OCI-LY3 (cell line): ENCODE data around the gene SFMBT1.

Experiments
- H2AFZ ChIP-seq: fragments of 200-600, 300-600 bp; shearing (Covaris generic); 2 replicates; pipeline ENCODE4 v1.6.0; 2014; ENCODE audit warnings: antibody characterized with exemption, low read depth, low read length
- H3K27ac ChIP-seq: fragments of 200-600, 300-600 bp; sonication (generic); 2 replicates; pipeline ENCODE4 v1.5.1; 2014; ENCODE audit warnings: mild to moderate bottlenecking, low read length, moderate library complexity, mixed read lengths
- H3K27me3 ChIP-seq: fragments of 200-600, 300-600 bp; sonication (generic); 2 replicates; pipeline ENCODE4 v1.6.1; 2014; ENCODE audit warnings: low read depth, low read length, mixed read lengths
- H3K36me3 ChIP-seq: fragments of 200-600, 300-600 bp; sonication (generic); replicated peaks from 2 replicates; pipeline ENCODE3; 2014; ENCODE audit warnings: low read depth, low read length, mixed read lengths
- H3K4me1 ChIP-seq: fragments of 300-600, 200-600 bp; sonication (generic); 2 replicates; pipeline ENCODE4 v1.6.1; 2014; ENCODE audit warnings: low read length, mixed read lengths
- H3K4me2 ChIP-seq: fragments of 200-600, 300-600 bp; sonication (generic); 2 replicates; pipeline ENCODE4 v1.6.1; 2014; ENCODE audit warnings: low read length, mixed read lengths
- H3K4me3 ChIP-seq: fragments of 300-600, 200-600 bp; sonication (generic); 2 replicates; pipeline ENCODE4 v1.5.1; 2014; ENCODE audit warnings: antibody characterized with exemption, mild to moderate bottlenecking, low read length, moderate library complexity
- H3K79me2 ChIP-seq: fragments of 300-600, 200-600 bp; shearing (Covaris generic); 2 replicates; pipeline ENCODE4 v1.6.1; 2014; ENCODE audit warnings: mild to moderate bottlenecking, low read length, mixed read lengths
- H3K9ac ChIP-seq: fragments of 300-600, 200-600 bp; shearing (Covaris generic); 2 replicates; pipeline ENCODE4 v1.6.0; 2014; ENCODE audit warnings: mild to moderate bottlenecking, low read length, moderate library complexity
- H3K9me3 ChIP-seq: fragments of 200-600, 300-600 bp; shearing (Covaris generic); 2 replicates; pipeline ENCODE4 v1.6.1; 2014; ENCODE audit warnings: low read length, mixed read lengths; ENCODE audit not compliant: insufficient read depth
- H4K20me1 ChIP-seq: fragments of 200-600, 300-600 bp; sonication (generic); 2 replicates; pipeline ENCODE4 v1.6.1; 2016; ENCODE audit warnings: low read length, mixed read lengths; ENCODE audit not compliant: insufficient read depth
- EZH2phosphoT487 ChIP-seq: fragments of 200-600 bp; shearing (Covaris generic); IDR thresholded peaks from 2 replicates; pipeline ENCODE4 v1.6.1; 2018; ENCODE audit warnings: antibody characterized with exemption, mixed run types, low read depth
- TF ChIP-seq, protein P1 (sequence below): fragments of 200-600, 300-600 bp; sonication (generic); IDR thresholded peaks from 2 replicates; pipeline ENCODE4 v1.5.1; 2014; ENCODE audit warnings: antibody characterized with exemption, low read length, low read depth

The SFMBT1 gene

DNA sequence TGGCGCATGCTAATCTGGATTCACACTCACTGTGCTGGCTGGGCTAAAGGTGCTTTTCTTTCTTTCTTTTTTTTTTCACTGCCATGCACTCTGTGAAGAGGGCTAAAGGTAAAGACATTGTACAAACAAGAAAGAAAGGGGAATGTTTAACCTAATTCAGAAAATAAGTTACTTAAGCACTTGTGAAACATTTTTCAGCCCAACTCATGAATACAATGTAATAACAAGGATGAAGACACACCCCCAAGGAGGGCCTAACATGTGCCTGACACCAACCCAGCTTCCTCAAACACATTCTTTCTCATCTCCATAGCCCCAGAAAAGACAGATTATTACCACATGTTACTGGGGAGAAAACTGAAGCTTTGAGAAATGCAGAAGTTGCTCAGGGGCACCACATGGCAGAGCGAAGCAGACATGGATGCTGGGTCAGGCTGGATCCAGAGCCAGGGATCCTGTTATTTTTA lies 154.2 kb downstream of the SFMBT1 start:
- H2AFZ ChIP-seq, result no peak overlapping the region
- no peaks in the 10 kb centered on the region for H3K36me3 ChIP-seq
- no peaks in the 10 kb centered on the region for H4K20me1 ChIP-seq
- no peak overlapping the region for H3K4me2 ChIP-seq
- peaks cover 25% of the 10 kb centered on the region for H3K4me1 ChIP-seq
- H3K9me3 ChIP-seq, result no peaks in the 10 kb centered on the region
- peaks cover 4% of the 10 kb centered on the region; the same call in 1 of the 2 replicates for H3K79me2 ChIP-seq
- no peaks in the 10 kb centered on the region for H3K27me3 ChIP-seq
- no peak overlapping the region for H3K4me3 ChIP-seq
- TF ChIP-seq, protein P1, sequence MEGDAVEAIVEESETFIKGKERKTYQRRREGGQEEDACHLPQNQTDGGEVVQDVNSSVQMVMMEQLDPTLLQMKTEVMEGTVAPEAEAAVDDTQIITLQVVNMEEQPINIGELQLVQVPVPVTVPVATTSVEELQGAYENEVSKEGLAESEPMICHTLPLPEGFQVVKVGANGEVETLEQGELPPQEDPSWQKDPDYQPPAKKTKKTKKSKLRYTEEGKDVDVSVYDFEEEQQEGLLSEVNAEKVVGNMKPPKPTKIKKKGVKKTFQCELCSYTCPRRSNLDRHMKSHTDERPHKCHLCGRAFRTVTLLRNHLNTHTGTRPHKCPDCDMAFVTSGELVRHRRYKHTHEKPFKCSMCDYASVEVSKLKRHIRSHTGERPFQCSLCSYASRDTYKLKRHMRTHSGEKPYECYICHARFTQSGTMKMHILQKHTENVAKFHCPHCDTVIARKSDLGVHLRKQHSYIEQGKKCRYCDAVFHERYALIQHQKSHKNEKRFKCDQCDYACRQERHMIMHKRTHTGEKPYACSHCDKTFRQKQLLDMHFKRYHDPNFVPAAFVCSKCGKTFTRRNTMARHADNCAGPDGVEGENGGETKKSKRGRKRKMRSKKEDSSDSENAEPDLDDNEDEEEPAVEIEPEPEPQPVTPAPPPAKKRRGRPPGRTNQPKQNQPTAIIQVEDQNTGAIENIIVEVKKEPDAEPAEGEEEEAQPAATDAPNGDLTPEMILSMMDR, result no peak
- no peak for TF ChIP-seq EZH2phosphoT487
- H3K9ac ChIP-seq, result no peak overlapping the region
- no peak overlapping the region for H3K27ac ChIP-seq

DNA sequence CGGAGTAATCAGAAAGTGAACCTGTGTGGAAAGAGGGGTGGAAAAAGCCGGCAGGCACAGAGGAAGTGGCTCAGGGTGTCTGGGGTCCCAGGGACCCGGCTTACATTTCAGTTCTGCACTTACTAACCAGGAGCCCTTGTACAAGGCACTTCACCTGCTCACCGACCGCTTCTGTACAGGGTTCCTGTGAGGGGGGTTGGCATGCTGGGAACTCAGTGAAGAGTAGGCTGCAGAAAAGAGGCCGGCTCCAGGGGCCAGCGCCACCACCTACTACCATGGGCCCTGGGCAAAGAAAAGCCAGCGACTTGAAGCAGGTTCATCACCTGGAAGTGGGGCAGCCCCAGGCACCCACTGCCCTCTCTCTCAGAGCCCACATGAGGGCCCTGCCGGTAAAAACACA lies 154.7 kb downstream of the SFMBT1 start:
- no peak overlapping the region for H3K27ac ChIP-seq
- H2AFZ ChIP-seq, result no peak overlapping the region
- no peaks in the 10 kb centered on the region for H4K20me1 ChIP-seq
- H3K4me1 ChIP-seq, result peaks cover 21% of the 10 kb centered on the region
- no peak overlapping the region for H3K4me3 ChIP-seq
- H3K9me3 ChIP-seq, result no peaks in the 10 kb centered on the region
- H3K9ac ChIP-seq, result no peak overlapping the region
- H3K27me3 ChIP-seq, result no peaks in the 10 kb centered on the region
- H3K79me2 ChIP-seq, result no peaks in the 10 kb centered on the region
- no peak for TF ChIP-seq EZH2phosphoT487
- TF ChIP-seq, protein P1, result no peak
- H3K36me3 ChIP-seq, result no peaks in the 10 kb centered on the region
- H3K4me2 ChIP-seq, result no peak overlapping the region

- Histone ChIP-seq H2AFZ (no peak overlapping the region), H3K4me1 (peaks cover 18% of the 10 kb centered on the region), H3K27me3 (no peaks in the 10 kb centered on the region), H3K9me3 (no peaks in the 10 kb centered on the region), H3K36me3 (peaks cover 1% of the 10 kb centered on the region), H3K27ac (no peak overlapping the region), H3K9ac (no peak overlapping the region), H3K79me2 (no peaks in the 10 kb centered on the region), H4K20me1 (no peaks in the 10 kb centered on the region), H3K4me3 (no peak overlapping the region), H3K4me2 (no peak overlapping the region)
- no peak for TF ChIP-seq EZH2phosphoT487
- TF ChIP-seq, protein P1, result no peak
Observed at GRCh38 chr3:52890735-52891134, 155.1 kb downstream of the SFMBT1 start.

GRCh38 chr3:52889901-52890300 lies 156.0 kb downstream of the SFMBT1 start:
- Histone ChIP-seq H4K20me1 (no peaks in the 10 kb centered on the region), H2AFZ (no peak overlapping the region), H3K4me3 (no peak overlapping the region), H3K27ac (no peak overlapping the region), H3K36me3 (peaks cover 7% of the 10 kb centered on the region), H3K4me1 (peaks cover 18% of the 10 kb centered on the region), H3K9ac (no peak overlapping the region), H3K4me2 (no peak overlapping the region), H3K79me2 (no peaks in the 10 kb centered on the region), H3K9me3 (no peaks in the 10 kb centered on the region), H3K27me3 (no peaks in the 10 kb centered on the region)
- TF ChIP-seq, protein P1, result no peak
- TF ChIP-seq EZH2phosphoT487, result no peak
